ENCODE measurements around the gene PIAS1.
"Not testable (repeated sequence)": the region's sequence is repeated elsewhere in the genome, so short reads cannot be mapped to it uniquely, and the experiment has no call there.

Gene PIAS1

DNA sequence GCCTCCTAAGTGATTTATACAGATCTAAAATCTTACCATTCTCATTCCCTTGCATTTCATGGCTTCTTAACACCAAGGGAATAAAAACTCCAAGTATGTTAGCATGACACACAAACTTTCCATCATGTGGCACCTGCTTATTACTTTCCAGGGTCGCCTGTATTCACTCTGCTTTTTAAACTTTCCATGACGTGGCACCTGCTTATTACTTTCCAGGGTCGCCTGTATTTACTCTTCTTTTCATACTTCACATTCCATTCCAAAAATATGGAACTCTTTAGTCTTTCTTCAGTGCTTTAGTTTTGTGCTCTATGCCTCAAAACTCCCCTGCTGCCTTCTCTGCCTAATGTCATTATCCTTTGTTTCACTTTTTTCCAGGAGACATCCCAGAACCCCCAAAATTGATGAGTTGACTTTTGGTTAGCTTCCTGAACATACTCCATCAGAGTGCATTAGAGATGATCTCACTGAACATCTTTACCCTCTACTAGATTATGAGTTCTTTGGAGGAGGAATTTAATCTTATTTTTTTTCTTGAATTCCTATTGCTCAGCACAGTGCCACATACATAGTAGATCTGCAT, 104.0 kb downstream of the PIAS1 start:
- no peak for DNase-seq (ENCODE audit: extremely low read depth, low read depth)
- TF ChIP-seq CTCF (IDR thresholded peaks at IDR 0.05; ENCODE audit: low read depth, low read length, missing control alignments): no peak
- H3K4me3 ChIP-seq (replicated peaks; ENCODE audit: low read depth, low read length): no peak overlapping the region

GRCh38 chr15:68163191-68163590, 109.1 kb downstream of the PIAS1 start:
- DNase-seq (ENCODE audit: extremely low read depth, low read depth): no peak
- TF ChIP-seq CTCF (IDR thresholded peaks at IDR 0.05; ENCODE audit: low read depth, low read length, missing control alignments): no peak

GRCh38 chr15:68166847-68167246, 112.7 kb downstream of the PIAS1 start:
- no peak for DNase-seq (ENCODE audit: extremely low read depth, low read depth)
- TF ChIP-seq CTCF (IDR thresholded peaks at IDR 0.05; ENCODE audit: low read depth, low read length, missing control alignments): no peak
- H3K4me3 ChIP-seq (replicated peaks; ENCODE audit: low read depth, low read length): no peak overlapping the region

More at GRCh38 chr15:68163191-68163590, 109.1 kb downstream of the PIAS1 start:
- no peak overlapping the region for H3K4me3 ChIP-seq (replicated peaks; ENCODE audit: low read depth, low read length)

DNA sequence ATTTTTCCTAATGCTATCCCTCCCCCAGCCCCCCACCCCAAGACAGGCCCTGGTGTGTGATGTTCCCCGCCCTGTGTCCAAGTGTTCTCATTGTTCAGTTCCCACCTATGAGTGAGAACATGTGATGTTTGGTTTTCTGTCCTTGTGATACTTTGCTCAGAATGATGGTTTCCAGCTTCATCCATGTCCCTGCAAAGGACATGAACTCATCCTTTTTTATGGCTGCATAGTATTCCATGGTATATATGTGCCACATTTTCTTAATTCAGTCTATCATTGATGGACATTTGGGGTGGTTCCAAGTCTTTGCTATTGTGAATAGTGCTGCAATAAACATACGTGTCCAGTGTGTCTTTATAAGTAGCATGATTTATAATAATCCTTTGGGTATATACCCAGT, 117.9 kb downstream of the PIAS1 start:
- not testable (repeated sequence) for DNase-seq (ENCODE audit: extremely low read depth, low read depth); H3K4me3 ChIP-seq (replicated peaks; ENCODE audit: low read depth, low read length)

- H3K4me3 ChIP-seq (replicated peaks; ENCODE audit: low read depth, low read length): no peak overlapping the region
- no peak for TF ChIP-seq CTCF (IDR thresholded peaks at IDR 0.05; ENCODE audit: low read depth, low read length, missing control alignments)
- no peak for DNase-seq (ENCODE audit: extremely low read depth, low read depth)
Measured at GRCh38 chr15:68173119-68173518, 119.0 kb downstream of the PIAS1 start.

DNA sequence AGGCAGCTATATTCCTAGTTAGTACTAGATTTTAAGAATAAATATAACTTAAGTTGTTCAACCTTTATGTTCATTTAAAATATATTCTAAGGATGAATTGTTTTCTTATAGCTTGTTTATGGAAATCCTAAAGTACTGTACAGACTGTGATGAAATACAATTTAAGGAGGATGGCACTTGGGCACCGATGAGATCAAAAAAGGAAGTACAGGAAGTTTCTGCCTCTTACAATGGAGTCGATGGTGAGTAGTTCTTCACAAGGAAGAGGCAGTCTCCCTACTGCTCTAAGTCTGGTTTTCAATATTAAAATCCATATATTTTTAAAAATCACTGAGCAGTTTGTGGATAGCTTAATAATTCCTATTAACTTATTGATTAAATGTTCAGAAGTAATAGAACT, 121.4 kb downstream of the PIAS1 start:
- no peak for TF ChIP-seq CTCF (IDR thresholded peaks at IDR 0.05; ENCODE audit: low read depth, low read length, missing control alignments)
- DNase-seq (ENCODE audit: extremely low read depth, low read depth): no peak
- H3K4me3 ChIP-seq (replicated peaks; ENCODE audit: low read depth, low read length): no peak overlapping the region

- no peak for DNase-seq (ENCODE audit: extremely low read depth, low read depth)
- TF ChIP-seq CTCF (IDR thresholded peaks at IDR 0.05; ENCODE audit: low read depth, low read length, missing control alignments): no peak
- H3K4me3 ChIP-seq (replicated peaks; ENCODE audit: low read depth, low read length): no peak overlapping the region
Measured at GRCh38 chr15:68176601-68177000, 122.5 kb downstream of the PIAS1 start.

Measured in HFF-Myc (cell line).